HCT116 (cell line): ENCODE data around the gene RFX1. TPM values are rescaled to one million over a fixed set of nuclear protein-coding genes. Genes with fewer than 3 reads are reported as not detected.

ENCODE experiments used
- ATAC-seq: fragments of 200-7000 bp; cut with Tn5 transposase; 2 replicates; pipeline ENCODE4 v1.9.1; 2020; ENCODE audit warnings: mild to moderate bottlenecking, moderate library complexity
- BruUV-seq: library from RNA; stranded (reverse); fragments of 400-500 nt; replicated peaks from 2 replicates; lab custom pipeline; 2021; lab: Mats Ljungman, UMichigan
- CTCF ChIA-PET: fragments of 300-600 bp; sonication (Branson Sonifier 250); formaldehyde crosslinking; loops from one replicate; lab custom pipeline; 2021; ENCODE audit warnings: antibody characterized with exemption; lab: Charles Lee
- POLR2A ChIA-PET: fragments of 300-600, 350-600 bp; sonication (Branson Sonifier 250); formaldehyde crosslinking; loops from one replicate; lab custom pipeline; 2021; ENCODE audit warnings: antibody characterized with exemption; lab: Charles Lee
- RAD21 ChIA-PET, 2 experiments: fragments of 300-600 bp; sonication (Branson Sonifier 250); formaldehyde crosslinking; loops; one replicate each; lab custom pipeline; 2023; ENCODE audit warnings: low total read pairs in 2 of 2; ENCODE audit not compliant: uncharacterized antibody in 2 of 2, unreplicated experiment in 2 of 2, low non-redundant PET in 1 of 2; lab: Charles Lee
- DNase-seq: peaks from one replicate; pipeline ENCODE4 v3.0.0-alpha.2; 2010; ENCODE audit warnings: low read depth, low spot score
- H2AFZ ChIP-seq: fragments of 200-600 bp; shearing (Covaris generic), sonication (generic); 2 replicates; pipeline ENCODE4 v1.6.1; 2017; ENCODE audit warnings: low read depth, mixed run types, mixed read lengths, antibody characterized with exemption, low read length; ENCODE audit not compliant: poor library complexity, severe bottlenecking
- H3K27ac ChIP-seq: 2 replicates; pipeline ENCODE4 v1.5.1; 2012; ENCODE audit warnings: low read depth, low read length
- H3K27me3 ChIP-seq: fragments of 200-600 bp; sonication (generic); 2 replicates; pipeline ENCODE4 v1.6.1; 2016; ENCODE audit warnings: mixed run types, low read length, mixed read lengths; ENCODE audit not compliant: insufficient read depth
- H3K36me3 ChIP-seq, 2 experiments: fragments of 200-500 bp in 1 of 2; fragments of 200-600 bp in 1 of 2; sonication (Bioruptor generic) in 1 of 2; sonication (generic) in 1 of 2; 2 replicates each; pipeline versions ENCODE4 v1.5.1 to v1.6.1; 2014 to 2016; ENCODE audit warnings: low read length in 2 of 2, inconsistent platforms in 1 of 2, mixed read lengths in 1 of 2, mixed run types in 1 of 2; ENCODE audit not compliant: insufficient read depth in 2 of 2, control insufficient read depth in 1 of 2
- H3K4me1 ChIP-seq, 2 experiments: fragments of 200-600 bp in 1 of 2; sonication (generic) in 1 of 2; 2 replicates each; pipeline versions ENCODE4 v1.5.1 to v1.6.1; 2012 to 2017; ENCODE audit warnings: low read length in 2 of 2, inconsistent platforms in 1 of 2, mild to moderate bottlenecking in 1 of 2, mixed read lengths in 1 of 2, mixed run types in 1 of 2, moderate library complexity in 1 of 2; ENCODE audit not compliant: insufficient read depth in 2 of 2, control insufficient read depth in 1 of 2
- H3K4me2 ChIP-seq: fragments of 200-600 bp; sonication (generic); 2 replicates; pipeline ENCODE4 v1.6.1; 2017; ENCODE audit warnings: mixed run types, low read length, mixed read lengths
- H3K4me3 ChIP-seq, 2 experiments: fragments of 200-600 bp in 1 of 2; sonication (generic) in 1 of 2; replicated peaks in 1 of 2; 2 replicates each; pipeline ENCODE4 v1.5.1; 2011 to 2016; ENCODE audit warnings: low read length in 2 of 2, control low read depth in 1 of 2, low read depth in 1 of 2, mild to moderate bottlenecking in 1 of 2, mixed read lengths in 1 of 2, mixed run types in 1 of 2
- H3K79me2 ChIP-seq: fragments of 200-600 bp; sonication (generic); 2 replicates; pipeline ENCODE4 v1.6.1; 2017; ENCODE audit warnings: mild to moderate bottlenecking, mixed run types, low read length, moderate library complexity, mixed read lengths; ENCODE audit not compliant: insufficient read depth
- H3K9ac ChIP-seq: fragments of 200-600 bp; sonication (generic); 2 replicates; pipeline ENCODE4 v1.6.1; 2016; ENCODE audit warnings: low read length, mixed read lengths
- H3K9me2 ChIP-seq: fragments of 200-600 bp; sonication (generic), shearing (Covaris generic); 2 replicates; pipeline ENCODE4 v1.6.1; 2017; ENCODE audit warnings: mixed run types, mild to moderate bottlenecking, moderate library complexity; ENCODE audit not compliant: insufficient read depth
- H3K9me3 ChIP-seq, 2 experiments: fragments of 200-500 bp in 1 of 2; fragments of 200-600 bp in 1 of 2; sonication (Bioruptor generic) in 1 of 2; sonication (generic) in 1 of 2; 2 replicates each; pipeline ENCODE4 v1.6.1; 2014 to 2017; ENCODE audit warnings: low read length in 2 of 2, mixed read lengths in 2 of 2, inconsistent platforms in 1 of 2, low read depth in 1 of 2, mild to moderate bottlenecking in 1 of 2, mixed run types in 1 of 2, moderate library complexity in 1 of 2; ENCODE audit not compliant: control insufficient read depth in 1 of 2, insufficient read depth in 1 of 2
- H4K20me1 ChIP-seq: fragments of 200-600 bp; sonication (generic), shearing (Covaris generic); 2 replicates; pipeline ENCODE4 v1.6.1; 2017; ENCODE audit warnings: mixed run types, mild to moderate bottlenecking, moderate library complexity; ENCODE audit not compliant: insufficient read depth
- ATF3 ChIP-seq: IDR thresholded peaks from 2 replicates; pipeline ENCODE4 v1.6.1; 2012
- CBX3 ChIP-seq: IDR thresholded peaks from 2 replicates; pipeline ENCODE4 v1.6.1; 2012; ENCODE audit warnings: low read depth
- CEBPB ChIP-seq: IDR thresholded peaks from 2 replicates; pipeline ENCODE4 v1.6.1; 2012; ENCODE audit warnings: low read depth
- EGR1 ChIP-seq: IDR thresholded peaks from 2 replicates; pipeline ENCODE4 v1.6.1; 2012; ENCODE audit warnings: low read depth
- ELF1 ChIP-seq: IDR thresholded peaks from 2 replicates; pipeline ENCODE4 v1.6.1; 2012; ENCODE audit warnings: low read depth, borderline replicate concordance
- EZH2 ChIP-seq: fragments of 200-600 bp; sonication (generic); IDR thresholded peaks from 2 replicates; pipeline ENCODE4 v1.6.1; 2017; ENCODE audit warnings: antibody characterized with exemption, mixed run types
- EZH2phosphoT487 ChIP-seq: fragments of 200-600 bp; IDR thresholded peaks from 2 replicates; pipeline ENCODE4 v1.6.1; 2018; ENCODE audit warnings: antibody characterized with exemption, borderline replicate concordance
- MAX ChIP-seq: IDR thresholded peaks from 2 replicates; pipeline ENCODE4 v1.6.1; 2012
- POLR2AphosphoS5 ChIP-seq: IDR thresholded peaks from 2 replicates; pipeline ENCODE4 v1.6.1; 2011; ENCODE audit warnings: mild to moderate bottlenecking, low read depth, low read length, moderate library complexity
- RAD21 ChIP-seq: IDR thresholded peaks from 2 replicates; pipeline ENCODE4 v1.6.1; 2012; ENCODE audit warnings: low read depth, mild to moderate bottlenecking
- SP1 ChIP-seq: IDR thresholded peaks from 2 replicates; pipeline ENCODE4 v1.6.1; 2012; ENCODE audit warnings: low read depth
- SRF ChIP-seq: IDR thresholded peaks from 2 replicates; pipeline ENCODE4 v1.6.1; 2012; ENCODE audit warnings: low read depth
- TCF7L2 ChIP-seq: IDR thresholded peaks from 2 replicates; pipeline ENCODE4 v1.7.0; 2011; ENCODE audit warnings: borderline replicate concordance, inconsistent platforms; ENCODE audit not compliant: insufficient read depth, insufficient read length; ENCODE audit errors: extremely low read depth
- YY1 ChIP-seq: IDR thresholded peaks from 2 replicates; pipeline ENCODE4 v1.6.1; 2011; ENCODE audit warnings: low read length, low read depth, moderate library complexity, mild to moderate bottlenecking; ENCODE audit not compliant: insufficient replicate concordance; ENCODE audit errors: extremely low read depth
- ZBTB33 ChIP-seq: IDR thresholded peaks from 2 replicates; pipeline ENCODE4 v1.6.1; 2011; ENCODE audit warnings: mild to moderate bottlenecking, low read length, moderate library complexity; ENCODE audit not compliant: insufficient replicate concordance; ENCODE audit errors: extremely low read depth
- ZFX ChIP-seq: fragments of 450-650 bp; IDR thresholded peaks from 2 replicates; pipeline ENCODE4 v1.6.1; 2017
- ZNF274 ChIP-seq: fragments of 200-500 bp; sonication (Bioruptor generic); IDR thresholded peaks from 2 replicates; pipeline ENCODE4 v1.6.1; 2014; ENCODE audit warnings: mild to moderate bottlenecking, low read depth, low read length, inconsistent platforms
- intact Hi-C: fragments of 100-400 bp; cut with micrococcal nuclease; formaldehyde crosslinking; loops from 2 replicates; pipeline ENCODE4 v1.10.0; 2022
- total RNA-seq: library from RNA; stranded (reverse); gene quantifications from one replicate; pipeline ENCODE4 v1.2.1, GENCODE V29; 2021; ENCODE audit not compliant: unreplicated experiment
- TF ChIP-seq, protein P1 (sequence below): IDR thresholded peaks from 2 replicates; pipeline ENCODE4 v1.6.1; 2012; ENCODE audit warnings: low read depth

The RFX1 gene
- total RNA-seq, 1 experiment from 2014 or later = 16.3 TPM

GRCh38 chr19:13955662-13956364 is 50.3 kb downstream of the RFX1 start:
- H3K4me2 ChIP-seq = no peak overlapping the region
- ChIA-PET RAD21 (no interaction called here), POLR2A (no interaction called here), CTCF (no interaction called here)
- peaks cover 21% of the 10 kb centered on the region for H3K79me2 ChIP-seq
- H3K9me3 ChIP-seq = no peaks in the 10 kb centered on the region
- no peaks in the 10 kb centered on the region for H3K9me2 ChIP-seq
- no peaks in the 10 kb centered on the region for H3K27me3 ChIP-seq
- H3K4me3 ChIP-seq = no peak overlapping the region
- H3K36me3 ChIP-seq = peaks cover 11 to 30% of the 10 kb centered on the region in 2 experiments; a peak in 3 of 4 replicates
- no peak for ATAC-seq
- H3K4me1 ChIP-seq = peaks cover 7 to 18% of the 10 kb centered on the region in 2 experiments
- H4K20me1 ChIP-seq = no peaks in the 10 kb centered on the region
- no TSS peak for BruUV-seq
- intact Hi-C loops = no loop called here
- no peak overlapping the region for H3K9ac ChIP-seq
- DNase-seq = no peak
- no peak overlapping the region for H2AFZ ChIP-seq
- no peak overlapping the region for H3K27ac ChIP-seq
- no peak for TF ChIP-seq ATF3
- no peak for TF ChIP-seq SP1
- no peak for TF ChIP-seq TCF7L2
- TF ChIP-seq POLR2AphosphoS5 = no peak
- TF ChIP-seq EZH2phosphoT487 = no peak
- TF ChIP-seq ELF1 = no peak
- no peak for TF ChIP-seq MAX
- TF ChIP-seq SRF = no peak
- TF ChIP-seq, protein P1, sequence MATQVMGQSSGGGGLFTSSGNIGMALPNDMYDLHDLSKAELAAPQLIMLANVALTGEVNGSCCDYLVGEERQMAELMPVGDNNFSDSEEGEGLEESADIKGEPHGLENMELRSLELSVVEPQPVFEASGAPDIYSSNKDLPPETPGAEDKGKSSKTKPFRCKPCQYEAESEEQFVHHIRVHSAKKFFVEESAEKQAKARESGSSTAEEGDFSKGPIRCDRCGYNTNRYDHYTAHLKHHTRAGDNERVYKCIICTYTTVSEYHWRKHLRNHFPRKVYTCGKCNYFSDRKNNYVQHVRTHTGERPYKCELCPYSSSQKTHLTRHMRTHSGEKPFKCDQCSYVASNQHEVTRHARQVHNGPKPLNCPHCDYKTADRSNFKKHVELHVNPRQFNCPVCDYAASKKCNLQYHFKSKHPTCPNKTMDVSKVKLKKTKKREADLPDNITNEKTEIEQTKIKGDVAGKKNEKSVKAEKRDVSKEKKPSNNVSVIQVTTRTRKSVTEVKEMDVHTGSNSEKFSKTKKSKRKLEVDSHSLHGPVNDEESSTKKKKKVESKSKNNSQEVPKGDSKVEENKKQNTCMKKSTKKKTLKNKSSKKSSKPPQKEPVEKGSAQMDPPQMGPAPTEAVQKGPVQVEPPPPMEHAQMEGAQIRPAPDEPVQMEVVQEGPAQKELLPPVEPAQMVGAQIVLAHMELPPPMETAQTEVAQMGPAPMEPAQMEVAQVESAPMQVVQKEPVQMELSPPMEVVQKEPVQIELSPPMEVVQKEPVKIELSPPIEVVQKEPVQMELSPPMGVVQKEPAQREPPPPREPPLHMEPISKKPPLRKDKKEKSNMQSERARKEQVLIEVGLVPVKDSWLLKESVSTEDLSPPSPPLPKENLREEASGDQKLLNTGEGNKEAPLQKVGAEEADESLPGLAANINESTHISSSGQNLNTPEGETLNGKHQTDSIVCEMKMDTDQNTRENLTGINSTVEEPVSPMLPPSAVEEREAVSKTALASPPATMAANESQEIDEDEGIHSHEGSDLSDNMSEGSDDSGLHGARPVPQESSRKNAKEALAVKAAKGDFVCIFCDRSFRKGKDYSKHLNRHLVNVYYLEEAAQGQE = no peak
- TF ChIP-seq ZFX = no peak
- no peak for TF ChIP-seq ZNF274
- no peak for TF ChIP-seq ZBTB33
- TF ChIP-seq EZH2 = no peak
- TF ChIP-seq EGR1 = no peak
- no peak for TF ChIP-seq CBX3
- no peak for TF ChIP-seq CEBPB
- TF ChIP-seq RAD21 = no peak
- TF ChIP-seq YY1 = no peak
